GM18511 (cell line): Measurements from ENCODE around the gene TACO1.

Source experiments
- ATAC-seq: cut with Tn5 transposase; IDR thresholded peaks from one replicate; pipeline ENCODE4 v1.9.1; 2021; ENCODE audit warnings: mild to moderate bottlenecking, moderate library complexity; ENCODE audit not compliant: unreplicated experiment

The TACO1 gene

GRCh38 chr17:63635787-63636186, 35.1 kb downstream of the TACO1 start:
- no peak for ATAC-seq

- ATAC-seq, result no peak
Observed at GRCh38 chr17:63639125-63639524, 38.4 kb downstream of the TACO1 start.

DNA sequence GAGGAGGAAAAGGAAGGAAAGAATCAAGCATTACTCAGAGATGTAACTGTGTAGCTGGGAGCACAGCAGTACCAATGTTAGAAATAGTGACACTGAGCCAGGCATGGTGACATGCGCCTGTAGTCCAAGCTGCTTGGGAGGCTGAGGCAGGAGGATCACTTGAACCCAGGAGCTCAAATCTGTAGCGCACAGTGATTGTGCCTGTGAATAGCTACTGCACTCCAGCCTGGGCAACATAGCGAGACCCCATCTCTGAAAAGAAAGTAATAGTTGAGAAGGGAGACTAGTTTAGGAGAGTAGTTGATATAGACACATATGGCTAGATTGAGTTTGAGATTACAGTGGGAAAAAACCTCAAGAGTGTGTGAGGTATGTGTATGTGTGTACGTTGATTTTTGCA, 39.3 kb downstream of the TACO1 start:
- ATAC-seq, result no peak

DNA sequence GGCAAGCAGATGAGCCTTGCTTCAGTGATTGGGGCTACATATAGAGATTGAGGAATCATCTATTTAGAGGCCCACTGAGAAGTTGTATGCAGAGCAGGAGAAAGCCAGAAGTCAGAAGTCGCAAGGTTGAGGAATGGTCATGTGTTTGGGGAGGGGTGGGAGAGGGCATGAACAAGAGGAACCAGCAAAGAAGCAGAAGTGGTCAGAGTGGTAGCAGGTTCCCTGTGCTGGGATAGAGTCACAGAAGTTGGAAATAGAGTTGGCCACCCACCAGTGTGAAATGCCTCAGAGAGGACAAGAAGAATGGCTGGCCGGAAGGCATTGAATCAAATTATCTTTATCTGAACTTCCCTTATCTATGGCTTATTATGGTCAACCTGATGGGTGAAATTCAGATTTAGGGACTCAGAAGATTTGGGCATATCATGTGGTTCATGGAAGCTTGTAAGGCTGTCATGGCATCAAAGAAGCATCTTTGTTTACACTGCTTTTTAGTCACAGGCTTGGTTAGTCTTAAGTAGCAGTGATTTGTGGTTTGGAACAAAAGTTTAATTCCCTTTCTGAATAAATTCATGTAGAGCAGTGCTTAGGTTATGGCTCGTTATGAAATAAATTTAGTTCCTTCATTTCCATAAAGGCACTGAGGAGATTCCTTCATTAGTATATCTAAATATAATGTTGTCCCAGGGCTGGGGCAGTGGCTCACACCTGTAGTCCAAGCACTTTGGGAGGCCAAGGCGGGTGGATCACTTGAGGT, 41.2 kb downstream of the TACO1 start:
- ATAC-seq, result no peak

DNA sequence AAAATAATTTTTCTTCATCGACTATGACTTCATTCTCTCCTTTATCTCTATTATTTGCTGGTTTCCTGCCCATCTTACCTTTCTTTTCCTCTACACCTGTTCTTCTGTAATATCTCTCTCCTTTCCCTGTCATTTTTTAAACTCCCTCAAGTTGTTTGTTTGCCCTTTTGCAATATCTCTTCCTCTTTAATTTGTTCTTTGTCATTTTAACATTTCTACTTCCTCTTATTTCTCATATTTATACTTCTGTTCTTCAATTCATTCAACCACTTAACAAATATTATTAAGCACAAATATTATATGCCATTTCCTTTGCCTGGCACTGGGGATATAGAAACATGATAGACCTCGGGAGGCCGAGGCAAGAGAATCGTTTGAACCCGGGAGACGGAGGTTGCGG, 44.2 kb downstream of the TACO1 start:
- no peak for ATAC-seq

GRCh38 chr17:63645775-63646487, 45.2 kb downstream of the TACO1 start:
- peak; percentile 76 for ATAC-seq

GRCh38 chr17:63646488-63646806, 45.8 kb downstream of the TACO1 start:
- ATAC-seq, result peak; percentile 87

DNA sequence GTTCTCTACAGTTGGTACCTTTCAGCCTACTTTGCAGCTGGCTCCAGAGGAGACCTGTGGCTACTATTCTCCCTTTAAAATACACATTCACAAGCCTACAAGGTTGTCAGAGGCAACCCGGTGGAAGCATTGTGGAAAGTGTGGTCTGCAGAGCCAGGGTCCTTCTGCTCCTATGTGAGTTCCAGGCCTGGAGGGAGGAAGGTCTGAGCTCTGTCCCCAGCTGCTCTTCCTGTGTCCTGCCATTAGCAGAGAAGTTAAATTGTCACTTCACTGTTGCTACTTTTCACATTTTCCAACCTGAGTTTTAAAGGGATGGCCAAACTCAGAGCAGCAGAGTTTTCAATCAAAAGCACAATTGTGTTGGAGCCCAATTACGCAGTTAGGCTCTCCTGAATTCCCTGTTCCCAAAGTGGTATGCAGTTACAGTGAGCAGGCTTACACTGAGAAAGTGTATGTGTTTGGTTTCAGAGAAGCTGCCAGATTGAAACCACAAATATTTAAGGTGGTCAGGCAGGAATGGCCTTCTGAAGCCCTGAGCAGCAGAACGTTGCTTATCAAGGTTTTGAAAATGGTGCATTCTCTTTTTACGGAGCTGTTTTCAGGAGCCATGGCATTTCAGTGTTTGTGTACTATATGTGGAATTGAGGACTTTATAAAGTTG, 46.5 kb downstream of the TACO1 start:
- peak; percentile 19 for ATAC-seq

DNA sequence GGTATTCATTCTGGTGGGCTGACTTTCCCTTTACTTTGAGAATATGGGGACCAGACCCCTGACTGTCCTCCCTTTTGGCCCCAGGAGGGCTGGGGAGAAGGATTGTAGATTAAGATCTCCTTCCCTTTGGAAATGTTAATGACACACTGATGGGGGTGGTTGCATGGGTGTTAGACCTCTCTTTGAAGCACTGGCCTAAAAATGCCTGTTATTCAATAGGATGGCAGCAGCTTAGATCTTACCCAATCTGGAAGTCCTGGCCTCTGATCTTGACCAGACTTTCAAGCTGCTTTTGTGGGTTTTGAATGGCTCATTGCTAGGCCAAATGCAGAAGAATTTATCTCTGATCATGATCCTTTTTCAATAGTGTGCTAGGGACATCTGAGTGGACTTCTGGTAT, 47.2 kb downstream of the TACO1 start:
- ATAC-seq, result no peak

- ATAC-seq, result no peak
Observed at GRCh38 chr17:63649813-63650212, 49.1 kb downstream of the TACO1 start.

DNA sequence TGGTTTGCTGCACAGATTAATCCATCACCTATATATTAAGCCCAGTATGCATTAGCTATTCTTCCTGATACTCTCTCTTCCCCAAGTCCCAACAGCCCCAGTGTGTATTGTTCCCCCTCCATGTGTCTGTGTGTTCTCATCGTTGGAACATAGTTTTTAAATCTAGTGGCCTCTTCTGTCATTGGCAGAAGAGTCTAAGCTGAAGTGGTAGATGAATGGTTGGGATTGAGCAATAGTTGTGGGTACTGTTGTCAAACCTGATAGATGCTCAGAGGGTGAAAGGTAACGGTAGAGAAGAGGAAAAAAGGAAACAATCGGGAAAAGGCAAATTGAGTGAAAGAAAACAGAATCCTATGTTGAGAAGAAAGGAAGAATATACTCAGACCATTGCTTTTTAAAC, 51.4 kb downstream of the TACO1 start:
- ATAC-seq, result no peak

- no peak for ATAC-seq
Observed at GRCh38 chr17:63653050-63653449, 52.4 kb downstream of the TACO1 start.

GRCh38 chr17:63657786-63658185, 57.1 kb downstream of the TACO1 start:
- ATAC-seq, result no peak
